CD1c-positive myeloid dendritic cell (primary cell): ENCODE data around the gene GYPC.

Experiments used
- DNase-seq: peaks from one replicate; pipeline ENCODE4 v3.0.0-alpha.2; 2016; ENCODE audit errors: extremely low spot score

The GYPC gene

GRCh38 chr2:126650994-126651393 is 5.0 kb upstream of the GYPC start:
- no peak for DNase-seq

- no peak for DNase-seq
These were observed 3.6 kb upstream of the GYPC start for GRCh38 chr2:126652323-126652891.

- DNase-seq = peak; percentile 10
These were observed 2.8 kb upstream of the GYPC start for GRCh38 chr2:126653109-126653508.

GRCh38 chr2:126653761-126654160 is 2.2 kb upstream of the GYPC start:
- no peak for DNase-seq

GRCh38 chr2:126655051-126655450 is 907 bp upstream of the GYPC start:
- no peak for DNase-seq

GRCh38 chr2:126656431-126657147 is 631 bp downstream of the GYPC start:
- peak; percentile 28 for DNase-seq

GRCh38 chr2:126657148-126657635 is 1.2 kb downstream of the GYPC start:
- peak; percentile 19 for DNase-seq

GRCh38 chr2:126657636-126658318 is 1.8 kb downstream of the GYPC start:
- DNase-seq = peak; percentile 57

GRCh38 chr2:126658319-126658904 is 2.5 kb downstream of the GYPC start:
- no peak for DNase-seq

- DNase-seq = peak; percentile 61
These were observed 3.1 kb downstream of the GYPC start for GRCh38 chr2:126658905-126659561.

GRCh38 chr2:126659562-126660467 is 3.9 kb downstream of the GYPC start:
- DNase-seq = no peak

- DNase-seq = no peak
These were observed 5.0 kb downstream of the GYPC start for GRCh38 chr2:126660971-126661370.

GRCh38 chr2:126661702-126662500 is 5.9 kb downstream of the GYPC start:
- no peak for DNase-seq

- DNase-seq = no peak
These were observed 6.7 kb downstream of the GYPC start for GRCh38 chr2:126662621-126663020.

GRCh38 chr2:126663184-126663963 is 7.4 kb downstream of the GYPC start:
- no peak for DNase-seq

- DNase-seq = no peak
These were observed 8.3 kb downstream of the GYPC start for GRCh38 chr2:126664234-126664633.

GRCh38 chr2:126664639-126665038 is 8.7 kb downstream of the GYPC start:
- no peak for DNase-seq

- no peak for DNase-seq
These were observed 9.5 kb downstream of the GYPC start for GRCh38 chr2:126665483-126665882.

GRCh38 chr2:126668254-126668653 is 12.3 kb downstream of the GYPC start:
- DNase-seq = no peak
